OCI-LY1 (cell line): Measurements from ENCODE around the gene SAE1.
A peak's percentile ranks its signal among the peaks of the same experiment; 100 is the strongest.

Experiments used
- H2AFZ ChIP-seq: fragments of 200-600 bp; sonication (generic), shearing (Covaris generic); 2 replicates; pipeline ENCODE4 v1.6.0; 2014; ENCODE audit warnings: antibody characterized with exemption, mild to moderate bottlenecking, low read length
- H3F3A ChIP-seq: fragments of 200-600 bp; sonication (generic), shearing (Covaris generic); 2 replicates; pipeline ENCODE4 v1.6.0; 2014; ENCODE audit warnings: mild to moderate bottlenecking, antibody characterized with exemption, low read length, moderate library complexity; ENCODE audit not compliant: insufficient read depth
- H3K27ac ChIP-seq: fragments of 200-600 bp; sonication (generic); 2 replicates; pipeline ENCODE4 v1.5.1; 2014; ENCODE audit warnings: low read length, mixed run types, mild to moderate bottlenecking, low read depth; ENCODE audit not compliant: poor library complexity, severe bottlenecking
- H3K27me3 ChIP-seq: fragments of 200-600 bp; sonication (generic); 2 replicates; pipeline ENCODE4 v1.6.0; 2014; ENCODE audit warnings: antibody characterized with exemption, mild to moderate bottlenecking, low read length, moderate library complexity; ENCODE audit not compliant: insufficient read depth
- H3K36me3 ChIP-seq: fragments of 200-600 bp; sonication (generic); 2 replicates; pipeline ENCODE4 v1.6.1; 2014; ENCODE audit warnings: mild to moderate bottlenecking, antibody characterized with exemption, low read length, moderate library complexity, mixed read lengths; ENCODE audit not compliant: insufficient read depth
- H3K4me1 ChIP-seq: fragments of 200-600 bp; sonication (generic); 2 replicates; pipeline ENCODE4 v1.5.1; 2014; ENCODE audit warnings: mild to moderate bottlenecking, low read length, moderate library complexity; ENCODE audit not compliant: insufficient read depth, severe bottlenecking
- H3K4me2 ChIP-seq: fragments of 200-600 bp; sonication (generic), shearing (Covaris generic); 2 replicates; pipeline ENCODE4 v1.6.1; 2014; ENCODE audit warnings: low read length
- H3K4me3 ChIP-seq: fragments of 200-600 bp; sonication (generic); 2 replicates; pipeline ENCODE4 v1.5.1; 2014; ENCODE audit warnings: low read length, low read depth, mild to moderate bottlenecking, mixed read lengths; ENCODE audit not compliant: poor library complexity, severe bottlenecking
- H3K79me2 ChIP-seq: fragments of 200-600 bp; shearing (Covaris generic); 2 replicates; pipeline ENCODE4 v1.6.1; 2016; ENCODE audit warnings: mixed run types, low read length, mixed read lengths; ENCODE audit not compliant: insufficient read depth
- H3K9ac ChIP-seq: fragments of 200-600 bp; sonication (generic), shearing (Covaris generic); 2 replicates; pipeline ENCODE4 v1.6.1; 2014; ENCODE audit warnings: mild to moderate bottlenecking, low read length, mixed read lengths
- H3K9me2 ChIP-seq: fragments of 200-600 bp; sonication (generic), shearing (Covaris generic); 2 replicates; pipeline ENCODE4 v1.6.1; 2014; ENCODE audit warnings: low read depth, mild to moderate bottlenecking, low read length, mixed read lengths
- H3K9me3 ChIP-seq: fragments of 200-600 bp; shearing (Covaris generic); 2 replicates; pipeline ENCODE4 v1.6.1; 2014; ENCODE audit warnings: low read length, mixed read lengths
- H4K20me1 ChIP-seq: fragments of 200-600 bp; sonication (generic), shearing (Covaris generic); 2 replicates; pipeline ENCODE4 v1.6.0; 2016; ENCODE audit warnings: mild to moderate bottlenecking, low read length; ENCODE audit not compliant: insufficient read depth
- EZH2 ChIP-seq: fragments of 200-600 bp; sonication (generic), shearing (Covaris generic); IDR thresholded peaks from 2 replicates; pipeline ENCODE4 v1.8.0; 2017; ENCODE audit warnings: borderline replicate concordance, mixed run types, mild to moderate bottlenecking, antibody characterized with exemption, low read length, moderate library complexity, mixed read lengths
- TF ChIP-seq, protein P1 (sequence below): fragments of 200-600 bp; sonication (generic), shearing (Covaris generic); IDR thresholded peaks from 2 replicates; pipeline ENCODE4 v1.5.1; 2017; ENCODE audit warnings: mild to moderate bottlenecking, antibody characterized with exemption, low read length, moderate library complexity, mixed read lengths

Gene SAE1

GRCh38 chr19:47186446-47187334, 56.1 kb downstream of the SAE1 start:
- Histone ChIP-seq H3K27me3 (no peaks in the 10 kb centered on the region), H3K36me3 (peaks cover 77% of the 10 kb centered on the region), H3K79me2 (no peaks in the 10 kb centered on the region), H2AFZ (no peak overlapping the region), H3K9me3 (no peaks in the 10 kb centered on the region), H3K27ac (peak overlapping the region; percentile 75), H3K4me1 (peaks cover 24% of the 10 kb centered on the region), H3K4me3 (peak overlapping the region; percentile 8), H3K9ac (peak overlapping the region; percentile 6; the same call in 1 of the 2 replicates), H4K20me1 (no peaks in the 10 kb centered on the region), H3F3A (no peaks in the 10 kb centered on the region), H3K4me2 (peak overlapping the region; percentile 44; the same call in 1 of the 2 replicates), H3K9me2 (no peaks in the 10 kb centered on the region)
- TF ChIP-seq, protein P1, sequence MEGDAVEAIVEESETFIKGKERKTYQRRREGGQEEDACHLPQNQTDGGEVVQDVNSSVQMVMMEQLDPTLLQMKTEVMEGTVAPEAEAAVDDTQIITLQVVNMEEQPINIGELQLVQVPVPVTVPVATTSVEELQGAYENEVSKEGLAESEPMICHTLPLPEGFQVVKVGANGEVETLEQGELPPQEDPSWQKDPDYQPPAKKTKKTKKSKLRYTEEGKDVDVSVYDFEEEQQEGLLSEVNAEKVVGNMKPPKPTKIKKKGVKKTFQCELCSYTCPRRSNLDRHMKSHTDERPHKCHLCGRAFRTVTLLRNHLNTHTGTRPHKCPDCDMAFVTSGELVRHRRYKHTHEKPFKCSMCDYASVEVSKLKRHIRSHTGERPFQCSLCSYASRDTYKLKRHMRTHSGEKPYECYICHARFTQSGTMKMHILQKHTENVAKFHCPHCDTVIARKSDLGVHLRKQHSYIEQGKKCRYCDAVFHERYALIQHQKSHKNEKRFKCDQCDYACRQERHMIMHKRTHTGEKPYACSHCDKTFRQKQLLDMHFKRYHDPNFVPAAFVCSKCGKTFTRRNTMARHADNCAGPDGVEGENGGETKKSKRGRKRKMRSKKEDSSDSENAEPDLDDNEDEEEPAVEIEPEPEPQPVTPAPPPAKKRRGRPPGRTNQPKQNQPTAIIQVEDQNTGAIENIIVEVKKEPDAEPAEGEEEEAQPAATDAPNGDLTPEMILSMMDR, result 0 out of 2 replicates have a peak, but pooled peaks have one; percentile 16
- no peak for TF ChIP-seq EZH2

- H4K20me1 ChIP-seq, result no peaks in the 10 kb centered on the region
- H3K27me3 ChIP-seq, result no peaks in the 10 kb centered on the region
- H3K4me1 ChIP-seq, result peaks cover 24% of the 10 kb centered on the region
- H3F3A ChIP-seq, result no peaks in the 10 kb centered on the region
- no peak overlapping the region for H2AFZ ChIP-seq
- no peak overlapping the region for H3K4me3 ChIP-seq
- TF ChIP-seq, protein P1, result no peak
- no peak for TF ChIP-seq EZH2
- H3K79me2 ChIP-seq, result no peaks in the 10 kb centered on the region
- no peak overlapping the region; the same call in 1 of the 2 replicates for H3K9ac ChIP-seq
- no peaks in the 10 kb centered on the region for H3K9me3 ChIP-seq
- H3K36me3 ChIP-seq, result peaks cover 72% of the 10 kb centered on the region
- H3K9me2 ChIP-seq, result no peaks in the 10 kb centered on the region
- peak overlapping the region; percentile 75 for H3K27ac ChIP-seq
- H3K4me2 ChIP-seq, result no peak overlapping the region
These were observed 56.7 kb downstream of the SAE1 start for GRCh38 chr19:47187335-47187655.

- no peaks in the 10 kb centered on the region for H4K20me1 ChIP-seq
- no peaks in the 10 kb centered on the region for H3K9me2 ChIP-seq
- peak overlapping the region; percentile 75 for H3K27ac ChIP-seq
- H3K9me3 ChIP-seq, result no peaks in the 10 kb centered on the region
- no peak overlapping the region for H3K9ac ChIP-seq
- H3K36me3 ChIP-seq, result peaks cover 67% of the 10 kb centered on the region
- H2AFZ ChIP-seq, result no peak overlapping the region
- H3K4me3 ChIP-seq, result no peak overlapping the region
- H3K4me1 ChIP-seq, result peaks cover 24% of the 10 kb centered on the region
- no peaks in the 10 kb centered on the region for H3F3A ChIP-seq
- no peak overlapping the region for H3K4me2 ChIP-seq
- H3K79me2 ChIP-seq, result no peaks in the 10 kb centered on the region
- no peak for TF ChIP-seq EZH2
- TF ChIP-seq, protein P1, result no peak
- no peaks in the 10 kb centered on the region for H3K27me3 ChIP-seq
These were observed 57.2 kb downstream of the SAE1 start for GRCh38 chr19:47187797-47188196.
